AG08396 (cell line): ENCODE measurements around the gene PROCR.
A peak's percentile ranks its signal among the peaks of the same experiment; 100 is the strongest.
"Not testable (repeated sequence)": the region's sequence is repeated elsewhere in the genome, so short reads cannot be mapped to it uniquely, and the experiment has no call there.

Experiments
- DNase-seq: peaks from one replicate; pipeline ENCODE4 v3.0.0; 2012; ENCODE audit warnings: low spot score, mixed read lengths

PROCR gene

DNA sequence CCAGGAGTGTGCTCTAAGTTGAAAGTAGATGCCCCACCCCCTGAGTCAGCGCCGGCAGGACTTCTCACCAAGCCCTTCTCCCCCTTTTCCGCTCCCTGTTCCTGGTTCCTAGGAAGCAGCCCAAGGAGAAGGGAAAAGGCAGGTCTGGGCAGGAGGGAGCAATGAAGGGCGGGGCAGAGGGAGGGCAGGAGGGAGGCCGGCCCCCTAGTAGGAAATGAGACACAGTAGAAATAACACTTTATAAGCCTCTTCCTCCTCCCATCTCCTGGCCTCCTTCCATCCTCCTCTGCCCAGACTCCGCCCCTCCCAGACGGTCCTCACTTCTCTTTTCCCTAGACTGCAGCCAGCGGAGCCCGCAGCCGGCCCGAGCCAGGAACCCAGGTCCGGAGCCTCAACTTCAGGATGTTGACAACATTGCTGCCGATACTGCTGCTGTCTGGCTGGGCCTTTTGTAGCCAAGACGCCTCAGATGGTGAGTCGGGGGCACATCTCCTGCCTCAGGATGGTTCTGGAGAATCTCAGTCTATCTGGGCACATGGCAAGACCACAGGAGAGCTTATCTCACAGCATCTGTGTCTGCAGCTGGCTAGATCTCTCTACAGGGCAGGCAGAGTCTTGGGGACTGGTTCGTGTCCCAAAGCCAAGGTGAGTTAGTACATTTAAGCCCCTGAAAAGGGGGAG, at the start of gene PROCR:
Gene PROCR, plus strand, starts transcription at position 320 of the 681 bp plus-strand sequence. Its CDS starts 83 bp downstream, at position 403.
- DNase-seq, result peak; percentile 93

DNA sequence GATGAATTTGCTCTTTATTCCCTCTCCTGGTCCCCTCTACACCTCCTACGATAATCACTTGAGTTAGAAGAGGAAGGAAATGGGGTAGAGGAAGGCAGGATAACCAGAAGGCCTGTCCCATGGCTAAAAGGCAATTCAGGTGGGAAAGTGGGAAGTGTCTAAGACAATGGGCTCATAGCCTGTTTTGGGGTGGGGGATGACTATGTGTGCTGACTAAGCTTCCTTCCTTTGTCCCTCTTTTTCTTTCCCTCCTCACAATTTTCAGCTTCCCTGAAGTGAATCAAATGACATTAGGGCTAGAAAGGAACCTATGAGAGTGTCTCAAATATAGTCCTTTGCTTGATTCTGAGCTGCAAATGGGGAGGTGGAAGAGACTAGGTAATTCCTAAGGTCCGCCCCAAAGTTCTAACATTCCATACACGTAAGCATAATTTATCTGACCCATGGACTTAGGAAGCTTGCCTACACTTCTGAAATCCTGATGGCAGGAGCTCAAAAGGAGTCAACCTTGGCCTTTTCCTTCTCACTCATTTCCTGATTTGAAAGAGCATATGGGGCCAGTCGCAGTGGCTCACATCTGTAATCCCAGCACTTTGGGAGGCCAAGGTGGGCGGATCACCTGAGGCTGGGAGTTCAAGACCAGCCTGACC, 49.0 kb upstream of the PROCR start:
- no peak for DNase-seq

DNA sequence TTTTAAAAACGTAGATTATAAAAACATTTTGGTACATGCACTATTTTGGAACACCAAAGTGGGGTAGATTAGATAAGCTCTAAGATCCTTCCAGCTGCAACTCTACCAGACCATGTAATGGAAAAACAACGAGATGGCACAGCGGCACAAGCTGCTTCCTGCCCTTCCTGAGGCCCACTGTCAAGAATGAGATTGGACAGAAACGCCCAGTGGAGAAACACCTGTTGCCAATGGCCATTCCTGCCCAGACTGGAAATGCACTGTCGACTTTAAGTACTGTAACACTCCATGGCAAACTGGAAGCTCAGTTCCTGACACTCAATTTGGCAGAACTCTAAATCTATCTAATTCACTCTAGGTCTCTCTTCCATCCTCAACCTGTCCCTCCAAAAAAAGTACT, 46.1 kb upstream of the PROCR start:
- DNase-seq, result no peak

GRCh38 chr20:35129647-35130069, 42.2 kb upstream of the PROCR start:
- DNase-seq, result no peak

DNA sequence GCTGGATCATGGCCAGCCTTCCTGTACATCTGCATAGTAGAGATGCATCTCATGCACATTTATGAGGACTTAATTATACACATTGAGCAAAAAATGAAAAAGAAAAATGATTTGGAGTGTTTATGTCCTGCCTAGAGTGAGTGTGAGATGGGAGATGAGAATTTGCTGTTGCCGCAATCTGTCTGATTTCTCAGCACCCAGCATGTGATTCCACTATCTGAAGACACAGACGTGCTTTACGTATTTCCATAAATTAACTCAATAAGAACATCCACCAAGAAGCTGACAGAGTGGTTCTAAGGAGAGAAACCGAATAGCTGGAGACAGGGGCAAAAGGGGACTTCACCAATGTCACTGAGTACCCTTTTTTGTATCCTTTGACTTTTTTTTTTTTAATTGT, 39.9 kb upstream of the PROCR start:
- DNase-seq, result no peak

- DNase-seq, result no peak
These were observed 38.8 kb upstream of the PROCR start for GRCh38 chr20:35133031-35133430.

- no peak for DNase-seq
These were observed 38.1 kb upstream of the PROCR start for GRCh38 chr20:35133735-35134134.

GRCh38 chr20:35134472-35134871, 37.4 kb upstream of the PROCR start:
- no peak for DNase-seq

GRCh38 chr20:35134880-35135279, 37.0 kb upstream of the PROCR start:
- DNase-seq, result no peak

DNA sequence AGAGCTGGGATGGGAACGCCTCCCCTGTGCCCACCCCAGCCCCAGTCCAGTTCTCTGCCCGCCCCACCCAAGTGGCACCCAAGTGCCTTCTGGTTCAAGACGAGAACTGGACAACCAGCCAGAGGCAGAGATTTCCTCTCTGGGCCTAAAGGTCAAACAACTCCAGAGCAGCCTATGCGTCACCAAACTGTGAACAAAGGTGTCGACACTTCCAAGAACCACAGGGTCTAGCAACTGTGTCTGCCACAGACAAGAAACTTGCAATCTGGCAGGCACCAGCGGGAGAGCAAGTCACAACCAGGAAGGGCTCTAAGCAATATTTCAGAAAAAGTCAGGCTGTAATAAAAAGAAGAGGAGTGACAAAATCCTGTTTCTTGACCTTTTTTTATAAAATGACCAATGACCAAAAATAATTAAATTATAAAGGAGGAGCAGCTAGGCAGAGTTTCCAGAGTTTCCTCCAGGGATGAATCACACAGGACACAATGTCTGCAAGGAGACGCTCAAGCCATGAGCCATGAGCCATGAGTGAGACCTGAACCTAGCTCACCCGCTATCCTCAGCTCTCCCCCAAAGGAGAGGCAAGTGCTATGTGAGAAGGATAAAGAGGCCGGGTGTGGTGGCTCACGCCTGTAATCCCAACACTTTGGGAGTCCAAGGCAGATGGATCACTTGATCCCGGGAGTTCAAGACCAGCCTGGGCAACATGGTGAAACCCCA, 35.8 kb upstream of the PROCR start:
- peak; percentile 21 for DNase-seq

DNA sequence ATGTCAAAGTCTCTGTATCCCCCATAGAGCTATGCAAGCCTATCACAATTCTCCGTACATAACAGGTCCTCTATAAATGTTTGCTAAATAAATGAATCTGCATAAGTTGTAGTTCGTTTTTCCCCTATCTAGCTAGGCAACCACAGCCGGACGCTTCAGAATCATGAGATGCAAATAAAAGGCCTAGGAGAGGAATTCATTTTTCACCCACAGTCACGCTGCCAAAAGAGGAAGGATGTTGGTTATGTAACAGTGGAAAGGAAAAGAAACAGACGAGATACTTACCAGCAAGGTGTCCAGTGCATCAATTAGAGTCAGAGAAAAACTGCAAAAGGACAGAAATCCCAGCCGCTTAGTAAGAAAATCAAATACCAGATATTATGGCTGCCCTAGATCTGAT, 27.2 kb upstream of the PROCR start:
- no peak for DNase-seq

DNA sequence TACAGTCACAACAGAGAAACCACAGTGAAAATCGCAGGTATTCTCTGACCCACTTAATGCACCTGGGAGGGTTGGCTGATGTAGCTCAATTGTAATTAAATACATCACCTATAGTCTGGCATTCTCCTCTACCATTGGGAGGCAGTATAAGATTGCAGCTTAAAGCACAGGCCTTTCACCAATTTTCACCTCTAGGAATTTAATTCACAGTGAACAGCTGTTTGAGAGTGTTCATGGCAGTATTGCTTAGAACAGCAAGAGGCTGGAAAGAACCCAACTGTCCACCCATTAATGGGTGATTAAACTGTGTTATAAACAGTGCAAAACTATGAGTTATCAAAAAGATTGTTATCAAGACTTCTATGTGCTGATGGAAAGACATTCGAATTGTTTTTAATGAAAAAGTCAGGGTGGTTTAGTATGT, 26.7 kb upstream of the PROCR start:
- DNase-seq, result peak; percentile 53

DNA sequence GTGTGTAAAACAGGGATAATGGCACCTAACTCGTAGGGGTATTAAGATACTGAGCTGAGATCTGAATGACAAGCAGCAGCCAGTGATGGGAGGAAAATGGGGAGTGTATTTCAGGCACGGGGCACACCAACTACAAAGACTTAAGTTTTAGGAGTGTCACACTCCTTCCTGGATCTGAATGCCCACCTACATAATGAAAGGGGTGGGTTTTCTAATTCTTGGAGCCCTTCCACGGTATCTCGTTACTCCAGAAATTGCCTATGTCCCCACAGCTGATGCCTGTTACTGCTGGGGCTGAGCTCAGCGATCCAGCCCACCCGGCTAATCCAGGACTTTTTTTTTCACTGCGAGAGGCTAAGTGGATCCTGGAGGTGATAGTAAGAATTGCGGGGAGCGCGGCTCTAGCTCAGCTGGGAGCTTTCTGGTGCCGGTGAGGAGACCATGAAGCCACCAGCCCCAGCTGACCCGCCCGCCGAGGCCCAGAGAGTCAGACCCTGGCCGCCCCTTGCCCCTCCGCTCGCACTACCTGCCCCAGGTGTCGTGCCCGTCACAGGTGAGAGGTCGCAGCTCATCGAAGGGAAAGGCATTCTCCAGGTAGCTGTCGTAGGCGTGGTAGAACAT, 25.5 kb upstream of the PROCR start:
- DNase-seq, result peak; percentile 47

GRCh38 chr20:35146920-35147574, 24.8 kb upstream of the PROCR start, which contains the start of gene EDEM2:
Gene EDEM2 (minus strand): TSS chr20:35147336. CDS start chr20:35147258, 78 bp downstream.
- peak; percentile 96 for DNase-seq

GRCh38 chr20:35147575-35148071, 24.2 kb upstream of the PROCR start:
- DNase-seq, result not testable (repeated sequence)

- DNase-seq, result no peak
These were observed 20.9 kb upstream of the PROCR start for GRCh38 chr20:35150846-35151579.

GRCh38 chr20:35151736-35152135, 20.1 kb upstream of the PROCR start:
- DNase-seq, result no peak

DNA sequence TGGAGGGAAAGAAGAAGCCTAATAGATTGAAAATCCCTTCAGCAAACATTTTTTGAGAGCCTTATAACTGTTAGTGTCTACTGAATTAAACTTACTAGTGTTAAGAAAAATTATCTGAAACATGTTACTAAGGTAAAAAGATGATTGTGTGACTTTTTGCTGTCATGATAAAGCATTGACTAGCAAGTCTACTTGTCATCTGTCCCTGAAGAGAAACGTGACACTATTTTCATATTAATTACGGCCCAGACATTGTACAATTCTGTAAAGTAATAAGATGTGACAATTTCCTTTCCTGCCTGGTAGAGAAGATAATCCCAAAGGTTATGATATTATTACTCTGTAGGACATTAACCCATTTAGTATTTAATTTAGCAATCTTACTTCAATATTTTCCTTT, 15.9 kb upstream of the PROCR start:
- DNase-seq, result no peak

GRCh38 chr20:35156978-35157377, 14.9 kb upstream of the PROCR start:
- no peak for DNase-seq

GRCh38 chr20:35160341-35160740, 11.5 kb upstream of the PROCR start:
- not testable (repeated sequence) for DNase-seq

GRCh38 chr20:35164531-35164930, 7.3 kb upstream of the PROCR start:
- not testable (repeated sequence) for DNase-seq
